ENCODE results near the gene KCNRG.
"Not testable (repeated sequence)": the region's sequence is repeated elsewhere in the genome, so short reads cannot be mapped to it uniquely, and the experiment has no call there.

Gene KCNRG, protein sequence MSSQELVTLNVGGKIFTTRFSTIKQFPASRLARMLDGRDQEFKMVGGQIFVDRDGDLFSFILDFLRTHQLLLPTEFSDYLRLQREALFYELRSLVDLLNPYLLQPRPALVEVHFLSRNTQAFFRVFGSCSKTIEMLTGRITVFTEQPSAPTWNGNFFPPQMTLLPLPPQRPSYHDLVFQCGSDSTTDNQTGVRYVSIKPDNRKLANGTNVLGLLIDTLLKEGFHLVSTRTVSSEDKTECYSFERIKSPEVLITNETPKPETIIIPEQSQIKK

DNA sequence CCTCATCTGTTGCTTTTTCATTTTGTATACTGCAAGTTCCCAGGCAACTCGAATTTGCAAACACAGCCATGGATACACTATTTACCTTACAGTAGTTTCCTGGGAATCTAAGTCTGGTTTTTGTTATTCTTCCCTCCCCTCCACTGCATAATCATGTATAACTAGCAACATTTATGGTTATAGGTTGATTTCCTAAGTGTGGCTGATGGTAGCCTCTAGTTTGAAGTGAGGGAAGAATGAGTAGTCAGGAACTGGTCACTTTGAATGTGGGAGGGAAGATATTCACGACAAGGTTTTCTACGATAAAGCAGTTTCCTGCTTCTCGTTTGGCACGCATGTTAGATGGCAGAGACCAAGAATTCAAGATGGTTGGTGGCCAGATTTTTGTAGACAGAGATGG lies at the start of gene KCNRG:
KCNRG (plus strand) TSS at position 187 of the 400 bp plus-strand sequence; CDS start at position 237, 50 bp downstream.
- no peak for DNase-seq

DNA sequence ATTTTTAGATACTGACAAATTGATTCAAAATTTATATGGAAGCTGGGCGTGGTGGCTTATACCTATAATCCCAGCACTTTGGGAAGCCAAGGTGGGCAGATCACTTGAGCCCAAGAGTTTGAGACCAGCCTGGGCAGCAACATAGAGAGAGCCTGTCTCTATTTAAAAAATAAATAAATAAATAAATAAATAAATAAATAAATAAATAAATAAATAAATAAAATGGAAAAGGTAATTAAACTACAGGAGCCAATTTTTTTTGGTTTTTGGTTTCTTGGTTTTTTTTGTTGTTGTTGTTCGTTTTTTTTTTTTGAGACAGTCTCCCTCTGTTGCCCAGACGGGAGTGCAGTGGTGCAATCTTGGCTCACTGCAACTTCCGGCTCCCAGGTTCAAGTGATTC lies 47.8 kb upstream of the KCNRG start:
- DNase-seq: no peak

DNA sequence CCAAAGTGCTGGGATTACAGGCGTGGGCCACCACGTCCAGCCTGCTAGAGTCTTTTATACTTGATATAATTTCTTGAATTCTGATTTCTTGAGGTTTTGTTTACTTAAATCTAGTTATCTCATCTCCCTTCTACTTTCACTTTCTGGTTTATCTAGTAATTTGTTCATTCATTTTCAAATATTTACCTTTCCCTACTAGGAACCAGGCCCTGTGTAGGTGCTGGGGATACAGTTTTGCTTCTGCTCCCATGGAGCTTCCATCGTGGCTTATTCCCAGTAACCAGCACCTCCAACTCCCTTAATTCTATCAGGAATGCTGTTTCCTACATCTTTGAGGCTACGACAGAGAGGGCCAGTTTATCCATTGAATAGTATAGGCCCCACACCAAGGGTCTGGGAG lies 42.5 kb upstream of the KCNRG start:
- no peak for DNase-seq

DNA sequence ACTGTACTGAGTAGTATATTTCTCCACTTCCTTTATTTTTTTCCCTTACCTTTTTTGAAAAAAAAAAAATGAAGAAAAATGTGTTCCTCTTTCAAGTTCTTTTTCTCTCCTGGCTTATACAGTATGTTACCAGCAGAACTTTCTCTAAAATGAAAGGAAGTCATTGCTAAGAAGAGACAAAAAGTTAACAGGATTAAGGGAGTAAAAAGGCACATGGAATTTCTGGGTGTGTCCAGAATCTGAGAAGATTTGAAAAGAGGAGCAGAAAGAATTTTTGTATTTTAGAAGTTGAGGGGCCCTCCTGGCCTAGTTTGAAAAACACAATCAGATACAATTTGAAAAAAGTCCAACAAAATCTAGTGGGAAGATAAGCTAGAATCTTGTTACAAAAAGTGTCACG lies 39.4 kb upstream of the KCNRG start:
- no peak for DNase-seq

DNA sequence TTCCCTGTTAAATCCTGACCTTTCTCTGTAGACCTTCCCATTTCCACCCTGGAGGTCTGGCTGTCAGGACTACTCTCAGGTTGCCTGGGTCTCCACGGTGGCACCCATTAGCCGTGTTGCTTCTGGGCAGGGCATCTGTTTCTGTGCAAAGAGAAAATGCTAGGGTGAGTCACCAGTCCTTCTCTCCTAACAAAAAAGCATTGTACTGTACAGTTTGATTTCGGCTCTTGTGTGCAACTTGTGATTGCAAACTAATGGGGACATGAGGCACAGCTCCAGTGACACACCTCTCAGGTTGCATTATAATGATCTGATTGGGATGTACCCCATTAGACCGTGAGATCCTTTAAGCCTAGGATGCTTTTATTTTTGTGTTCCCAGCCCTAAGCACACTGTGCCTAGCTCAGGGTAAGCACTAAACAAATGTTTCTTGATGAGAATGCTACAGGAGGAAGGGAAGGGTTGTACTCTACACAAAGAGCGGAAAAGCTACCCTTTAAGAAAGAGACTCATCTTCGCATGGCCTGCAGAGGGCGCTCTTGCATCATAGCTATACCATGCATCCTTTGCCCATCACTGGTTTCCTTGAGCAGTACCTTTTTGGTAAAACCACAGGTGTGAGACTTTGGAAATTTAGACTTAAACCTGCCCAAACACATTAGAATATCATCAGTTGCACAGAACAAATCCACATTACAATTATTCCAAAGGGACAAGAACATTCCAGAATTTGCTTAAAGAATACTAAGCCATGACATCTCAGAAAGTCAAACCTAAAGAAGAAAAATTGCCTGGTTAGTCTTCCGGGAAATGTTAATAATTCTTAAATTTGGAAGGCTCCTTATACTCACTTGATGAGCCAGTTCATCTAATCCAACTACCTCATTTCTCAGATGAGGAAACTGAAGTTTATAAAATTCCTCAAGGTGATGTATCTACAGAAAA lies 38.7 kb upstream of the KCNRG start:
- DNase-seq: peak; percentile 92

DNA sequence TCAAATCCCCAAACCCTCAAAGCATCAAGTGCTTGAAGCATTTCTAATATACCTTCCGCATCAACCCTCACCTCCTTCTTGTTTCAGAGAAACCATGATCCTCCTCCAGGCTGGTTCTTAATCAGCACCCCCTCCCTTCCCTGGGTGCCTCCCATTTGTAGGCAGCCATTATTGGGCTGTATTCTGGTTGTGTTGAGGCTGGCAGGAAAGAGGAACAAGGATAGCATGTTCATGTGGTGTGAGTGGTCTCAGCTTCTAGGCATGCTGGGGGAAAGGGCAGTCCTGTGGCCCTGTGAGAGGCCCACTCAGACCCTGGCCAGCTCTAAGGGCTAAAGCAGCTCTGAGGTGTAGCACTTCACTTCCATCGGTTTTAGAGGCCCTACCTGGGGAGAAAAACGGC lies 37.3 kb upstream of the KCNRG start:
- no peak for DNase-seq

DNA sequence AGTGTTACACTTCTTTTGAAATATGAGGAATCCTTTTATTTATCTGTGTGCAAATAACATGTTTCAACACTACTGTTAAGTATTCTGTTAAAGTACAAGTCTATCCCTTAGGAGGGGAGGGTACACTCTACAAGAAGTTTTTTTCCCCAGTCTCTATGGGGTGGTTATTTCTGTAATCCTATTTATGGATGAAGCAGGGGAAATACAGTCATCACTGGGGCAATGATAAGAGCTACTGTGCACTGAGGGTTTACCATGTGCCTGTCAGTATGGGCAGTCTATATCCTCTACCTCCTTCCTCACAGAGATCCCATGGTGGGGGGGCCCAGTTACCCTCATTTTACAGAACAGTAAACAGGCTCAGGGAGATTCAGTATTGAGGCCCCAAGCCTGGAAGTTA lies 35.0 kb upstream of the KCNRG start:
- DNase-seq: peak; percentile 63

DNA sequence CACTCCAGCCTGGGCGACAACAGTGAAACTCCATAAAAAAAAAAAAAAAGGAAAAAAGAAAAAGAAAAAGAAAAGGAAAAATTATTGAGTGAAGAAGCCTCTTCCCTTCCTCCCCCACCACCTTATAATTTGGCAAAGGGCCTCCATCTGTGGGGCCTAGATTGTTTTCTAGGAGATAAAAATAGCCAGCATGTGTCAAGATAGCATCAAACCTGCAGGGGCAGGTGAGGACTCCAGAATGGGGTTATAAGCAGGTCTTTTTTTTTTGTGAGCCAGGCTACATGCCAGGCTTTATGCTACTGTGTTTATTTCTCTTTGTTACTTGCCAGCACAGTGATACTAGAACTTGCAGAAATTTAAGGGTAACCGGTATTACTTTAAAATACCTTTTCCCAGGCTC lies 30.1 kb upstream of the KCNRG start:
- DNase-seq: no peak

DNA sequence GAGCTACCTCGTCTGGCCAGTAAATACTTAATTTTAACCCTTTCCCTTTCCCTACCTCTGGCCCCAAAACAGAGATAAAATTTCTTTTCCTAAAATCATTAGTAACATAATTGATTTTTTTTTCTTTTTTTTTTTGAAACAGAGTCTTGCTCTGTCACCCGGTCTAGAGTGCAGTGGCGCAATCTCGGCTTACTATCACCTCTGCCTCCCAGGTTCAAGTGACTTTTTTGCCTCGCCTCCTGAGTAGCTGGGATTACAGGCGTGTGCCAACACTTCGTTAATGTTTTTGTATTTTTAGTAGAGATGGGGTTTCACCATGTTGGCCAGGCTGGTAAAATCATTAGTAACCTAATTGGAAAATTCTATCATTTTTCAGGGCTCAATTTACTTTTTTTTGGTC lies 28.8 kb upstream of the KCNRG start:
- no peak for DNase-seq

DNA sequence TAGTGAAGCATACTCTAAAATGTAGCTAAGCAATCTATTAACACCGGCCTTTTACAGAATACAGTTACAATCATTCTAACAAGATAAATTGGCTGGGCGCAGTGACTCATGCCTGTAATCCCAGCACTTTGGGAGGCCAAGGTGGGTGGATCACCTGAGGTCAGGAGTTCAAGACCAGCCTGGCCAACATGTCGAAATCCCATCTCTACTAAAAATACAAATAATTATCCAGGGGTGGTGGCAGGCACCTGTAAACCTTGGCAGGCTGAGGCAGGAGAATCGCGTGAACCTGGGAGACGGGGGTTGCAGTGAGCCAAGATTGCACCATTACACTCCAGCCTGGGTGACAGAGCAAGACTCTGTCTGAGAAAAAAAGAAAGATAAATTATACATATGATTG lies 24.6 kb upstream of the KCNRG start:
- not testable (repeated sequence) for DNase-seq

DNA sequence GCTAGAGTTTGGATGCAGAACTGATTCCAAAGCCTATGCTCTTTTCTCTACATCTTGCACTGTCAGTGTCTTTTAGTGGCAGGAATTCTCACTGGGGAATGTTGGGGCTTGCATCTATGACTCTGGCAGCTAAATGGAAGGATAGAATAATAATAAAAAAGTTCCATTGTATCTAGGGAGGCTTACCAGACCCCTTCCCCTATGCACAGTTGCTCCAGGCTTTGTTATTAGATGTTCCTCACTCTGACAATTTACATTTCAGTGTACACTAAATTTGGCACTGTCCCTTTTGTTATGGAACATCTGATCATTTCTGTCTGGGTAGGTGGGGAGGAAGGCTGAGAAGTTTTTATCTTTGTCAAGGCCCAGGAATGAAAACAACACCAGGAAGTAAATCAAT lies 22.1 kb upstream of the KCNRG start:
- DNase-seq: no peak

DNA sequence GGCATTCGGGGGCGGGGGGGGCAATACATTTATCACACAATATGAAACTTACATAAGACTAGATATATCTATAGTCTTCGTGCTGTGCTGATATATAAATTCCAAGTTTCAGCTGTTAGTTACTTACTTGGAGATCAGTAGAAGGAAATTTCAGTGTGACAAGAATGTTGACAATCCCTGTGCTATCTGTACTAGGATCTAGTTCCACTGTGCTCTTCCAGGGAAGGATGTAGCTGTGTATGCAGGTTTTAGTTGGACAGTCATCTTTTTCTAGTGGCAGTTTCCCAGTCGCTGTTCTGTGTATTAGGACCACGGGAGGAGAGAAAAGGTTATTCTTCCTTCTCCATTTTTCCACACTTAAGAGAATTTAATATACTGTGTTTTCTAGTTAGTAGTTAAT lies 21.6 kb upstream of the KCNRG start:
- DNase-seq: no peak

DNA sequence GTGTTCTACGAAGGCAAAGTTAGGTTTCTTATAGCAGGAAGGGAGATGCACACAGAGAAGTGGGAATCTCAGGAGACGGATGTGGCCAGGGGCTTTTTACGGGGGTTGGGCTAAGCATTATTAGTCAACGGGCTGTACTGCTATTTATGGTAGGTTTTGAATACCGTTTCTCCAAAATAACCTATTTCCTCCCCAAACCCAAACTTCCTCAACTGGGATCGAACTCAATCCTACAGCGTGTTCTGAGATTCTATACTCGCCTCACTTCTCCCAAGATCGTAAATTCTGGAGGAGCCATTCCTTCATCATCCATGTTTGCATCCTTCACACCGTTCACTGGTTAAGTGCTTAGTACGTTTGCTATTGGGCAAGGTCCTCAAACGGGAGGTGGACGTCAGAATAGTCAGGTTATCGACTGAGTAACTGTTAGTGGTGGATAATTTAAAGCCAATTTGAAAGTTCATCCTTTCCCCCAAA lies 19.6 kb upstream of the KCNRG start:
- peak; percentile 54 for DNase-seq

DNA sequence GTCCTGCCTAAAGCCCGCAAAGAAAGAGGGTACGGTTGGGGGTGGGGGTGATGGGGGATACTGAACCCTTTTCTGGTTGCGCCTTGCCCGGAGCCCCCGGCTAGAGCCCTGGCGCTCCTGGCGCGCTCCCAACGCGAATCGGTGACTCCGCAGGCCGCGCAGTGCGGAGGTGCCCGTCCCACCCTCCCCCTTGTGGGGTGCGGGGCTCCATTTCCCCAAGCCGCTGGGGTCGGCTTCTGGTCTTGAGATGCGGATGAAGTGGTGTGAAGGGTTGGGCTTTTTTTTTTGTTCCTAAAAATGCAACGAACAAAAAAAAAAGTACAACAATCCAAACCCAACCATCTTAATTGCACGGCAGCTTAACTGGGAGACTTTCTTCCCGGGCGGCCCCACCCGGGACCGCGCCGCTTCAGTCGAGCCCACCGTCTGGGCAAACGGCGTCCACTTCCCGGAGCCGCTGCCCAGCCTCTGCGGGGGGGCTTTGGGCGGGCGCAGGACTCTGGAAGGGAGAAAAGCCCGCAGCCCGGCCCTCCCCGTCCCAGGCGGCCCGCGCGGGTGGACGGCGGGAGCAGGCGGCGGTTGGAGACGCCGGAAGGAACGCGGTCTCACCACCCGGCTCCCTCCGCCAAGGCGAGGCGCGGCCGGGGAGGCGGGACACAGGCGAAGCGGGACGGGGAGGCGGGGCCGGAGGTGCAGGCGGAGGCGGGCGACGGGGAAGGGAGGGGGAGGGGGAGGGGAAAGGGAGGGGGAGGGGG lies 18.9 kb upstream of the KCNRG start:
- peak; percentile 98 for DNase-seq

DNA sequence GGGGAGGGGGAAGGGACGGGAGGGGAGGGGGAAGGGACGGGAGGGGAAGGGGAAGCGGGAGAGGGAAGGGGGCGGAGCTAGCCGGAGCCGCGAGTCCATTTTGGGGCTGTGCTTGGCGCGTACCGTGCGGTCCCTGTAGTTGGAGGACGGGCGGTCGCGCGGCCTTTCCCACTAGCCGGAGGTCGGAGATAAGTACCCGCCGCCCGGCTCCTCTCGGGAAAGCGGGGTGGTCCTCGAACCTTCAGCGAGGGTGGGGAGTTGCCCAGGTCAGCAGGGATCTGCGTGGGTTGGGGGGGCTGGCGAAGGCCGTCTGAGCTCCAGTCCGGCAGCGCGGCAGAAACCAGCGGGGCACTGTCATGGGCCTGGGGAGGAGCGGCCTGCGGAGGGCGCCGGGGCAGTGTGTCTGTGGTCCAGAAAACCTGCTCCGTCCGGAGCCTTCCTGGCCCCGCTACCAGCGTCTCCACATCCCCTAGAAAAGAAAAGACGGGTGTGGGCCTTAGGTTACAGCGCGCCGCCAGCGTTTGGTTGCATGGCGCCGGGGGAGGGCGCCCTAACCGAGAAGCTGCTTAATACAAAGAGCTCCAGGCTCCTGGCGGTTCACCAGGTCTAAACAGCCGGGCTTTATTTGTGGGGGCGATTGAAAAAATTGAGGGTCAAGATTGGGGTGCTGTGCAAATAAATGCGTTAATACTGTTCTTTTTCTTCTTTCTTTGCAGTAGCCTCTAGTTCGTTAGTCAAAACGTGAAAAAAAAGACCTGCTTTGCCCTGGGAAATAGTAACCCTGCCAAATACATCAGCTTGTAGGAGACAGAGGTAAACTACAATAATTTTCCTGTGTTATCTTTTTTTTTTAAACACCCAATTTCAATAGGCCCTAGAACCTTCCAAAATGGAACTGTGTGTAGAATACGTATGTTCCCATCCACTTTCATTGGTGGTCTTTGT lies 18.0 kb upstream of the KCNRG start, which contains the start of gene TRIM13:
TRIM13 (plus strand) TSS at position 92 of the 945 bp plus-strand sequence. CDS start 14,899 bp downstream, outside the sequence.
- peak; percentile 98 for DNase-seq

DNA sequence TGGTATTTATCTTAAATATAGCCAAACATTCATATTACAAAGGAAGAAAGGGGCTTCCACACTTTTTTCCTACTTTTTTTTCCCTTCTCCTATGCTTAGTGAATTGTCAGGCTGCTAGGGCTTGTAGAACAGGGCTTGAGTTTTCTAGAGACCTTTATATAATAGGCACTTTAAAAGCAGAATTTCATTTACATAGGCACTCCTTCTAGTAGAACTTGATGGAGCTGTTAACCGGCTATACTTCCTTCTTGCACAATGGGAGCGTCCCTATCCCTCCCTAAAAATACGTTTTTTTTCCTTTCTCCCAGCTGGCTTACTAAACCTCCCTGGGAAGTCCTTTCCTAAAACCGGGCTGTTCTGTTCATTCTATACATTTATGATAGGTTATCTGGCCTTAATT lies 17.3 kb upstream of the KCNRG start:
- no peak for DNase-seq

DNA sequence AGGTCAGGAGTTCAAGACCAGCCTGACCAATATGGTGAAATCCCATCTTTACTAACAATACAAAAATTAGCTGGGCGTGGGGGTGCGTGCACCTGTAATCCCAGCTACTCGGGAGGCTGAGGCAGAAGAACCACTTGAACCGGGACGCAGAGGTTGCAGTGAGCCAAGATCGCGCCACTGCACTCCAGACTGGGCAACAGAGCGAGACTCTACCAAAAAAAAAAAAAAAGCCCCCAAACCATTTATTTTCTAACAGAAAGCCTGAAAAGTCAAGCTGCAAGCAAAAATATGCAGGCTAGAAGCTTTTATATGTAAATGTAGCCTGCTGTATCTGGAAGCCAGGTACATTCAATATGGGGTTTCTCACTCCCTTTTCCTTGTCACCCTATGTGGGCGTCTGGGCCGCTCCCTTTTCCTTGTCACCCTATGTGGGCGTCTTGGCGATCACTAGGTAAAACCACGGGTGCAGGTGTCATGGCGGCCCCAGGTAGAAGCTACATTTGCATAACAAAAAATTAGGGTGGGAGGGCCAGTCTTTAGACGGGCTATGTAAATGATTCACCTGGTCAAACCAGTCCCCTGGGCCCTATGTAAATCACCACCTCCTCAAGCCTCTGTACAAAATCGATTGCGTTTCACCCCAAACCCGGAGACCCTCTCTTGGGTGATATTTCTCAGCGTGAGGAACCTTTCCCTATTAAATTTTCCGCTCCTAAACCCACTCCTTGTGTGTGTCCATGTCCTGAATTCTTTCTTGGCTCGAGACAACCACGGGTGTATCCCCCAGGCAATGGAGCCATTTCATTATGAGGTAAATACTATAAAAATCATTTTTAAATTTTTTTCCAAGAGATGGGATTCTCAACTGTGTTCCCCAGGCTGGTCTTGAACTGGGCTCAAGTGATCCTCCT lies 16.3 kb upstream of the KCNRG start:
- DNase-seq: no peak

DNA sequence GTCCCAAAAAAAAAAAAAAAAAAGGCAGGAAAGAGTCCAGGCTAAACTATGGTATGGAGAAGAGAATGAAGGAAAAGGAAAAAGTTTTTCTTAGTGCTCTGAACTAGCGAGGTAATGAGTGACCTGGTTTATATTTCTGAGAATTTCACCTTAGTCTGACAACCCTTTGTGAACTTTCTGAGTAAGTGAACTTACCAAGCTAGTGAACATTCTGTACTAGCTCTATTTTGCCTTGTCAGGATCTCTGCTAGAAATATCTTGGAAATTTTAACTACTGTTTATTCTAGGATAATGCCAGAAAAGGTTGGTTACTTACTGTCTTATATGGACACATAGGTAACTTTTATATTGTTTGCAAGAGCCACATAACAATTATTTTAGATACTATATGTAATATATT lies 14.0 kb upstream of the KCNRG start:
- DNase-seq: no peak

DNA sequence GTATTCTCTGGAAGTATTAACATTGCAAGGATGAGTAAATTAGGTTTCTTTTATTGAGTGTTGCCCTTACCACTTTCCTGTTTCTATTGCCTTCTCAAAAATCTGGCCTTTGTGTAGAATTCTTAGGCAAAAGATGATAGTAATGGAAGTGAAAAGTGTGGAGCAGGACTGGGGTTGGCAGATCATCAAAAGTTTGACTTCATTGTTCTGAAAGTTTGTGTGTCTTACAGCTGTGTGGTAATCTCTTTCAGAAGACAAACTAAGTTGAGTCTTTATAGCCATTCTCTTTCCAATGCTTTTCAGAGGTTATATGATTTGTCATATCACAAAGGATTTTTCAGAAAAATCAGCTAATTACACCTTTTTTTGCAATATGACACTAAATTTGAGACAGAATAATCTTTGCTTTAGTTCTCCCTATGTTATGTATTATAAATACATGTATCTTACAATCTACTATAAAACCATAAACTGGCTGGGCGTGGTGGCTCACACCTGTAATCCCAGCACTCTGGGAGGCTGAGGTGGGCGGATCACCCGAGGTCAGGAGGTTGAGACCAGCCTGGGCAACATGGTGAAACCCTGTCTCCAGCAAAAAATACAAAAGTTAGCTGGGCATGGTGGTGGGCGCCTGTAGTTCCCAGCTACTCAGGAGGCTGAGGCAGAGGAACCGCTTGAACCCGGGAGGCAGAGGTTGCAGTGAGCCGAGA lies 8.7 kb upstream of the KCNRG start:
- DNase-seq: no peak

DNA sequence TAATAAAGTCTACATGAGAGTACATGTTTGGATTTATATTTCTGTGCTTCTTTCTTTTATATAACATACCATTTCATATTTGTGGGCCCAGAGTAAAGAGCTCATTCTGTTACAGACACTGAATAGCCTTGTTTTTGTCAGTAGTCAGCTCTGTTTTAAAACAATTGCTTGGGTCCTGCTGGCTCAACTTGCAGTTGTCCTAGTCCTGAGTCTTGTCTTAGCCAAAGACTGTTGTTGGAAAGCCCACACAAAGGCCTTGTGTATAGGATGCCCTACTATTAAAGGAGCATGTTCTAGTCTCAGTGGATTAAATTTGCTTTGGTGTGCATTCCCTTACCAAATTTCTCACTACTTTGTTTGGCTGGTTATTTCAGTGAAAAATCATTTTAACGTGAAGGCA lies 3.8 kb upstream of the KCNRG start:
- DNase-seq: no peak
